MG63 (cell line): ENCODE results near the gene PRDM15. TPM values are rescaled to one million over a fixed set of nuclear protein-coding genes. Genes with fewer than 3 reads are reported as not detected.

Experiments
- DNase-seq: peaks from one replicate; pipeline ENCODE4 v3.0.0-alpha.2; 2020
- H3K27me3 ChIP-seq: fragments of 250-450 bp; sonication (Bioruptor Pico); 2 replicates; pipeline ENCODE4 v1.5.1; 2020; ENCODE audit warnings: mild to moderate bottlenecking, moderate library complexity
- H3K36me3 ChIP-seq: fragments of 250-450 bp; sonication (Bioruptor Pico); 2 replicates; pipeline ENCODE4 v1.5.1; 2020; ENCODE audit warnings: mild to moderate bottlenecking, moderate library complexity
- H3K4me3 ChIP-seq: fragments of 250-450 bp; sonication (Bioruptor Pico); 2 replicates; pipeline ENCODE4 v1.5.1; 2020; ENCODE audit warnings: mild to moderate bottlenecking, moderate library complexity
- H3K9me3 ChIP-seq: fragments of 250-450 bp; sonication (Bioruptor Pico); 2 replicates; pipeline ENCODE4 v1.5.1; 2020; ENCODE audit warnings: mild to moderate bottlenecking, moderate library complexity
- total RNA-seq: library from RNA; depleted of rRNA; stranded (reverse); fragments of >200 nt; shearing (Covaris generic); gene quantifications from 2 replicates; pipeline ENCODE4 v1.2.3, GENCODE V29; 2014; ENCODE audit warnings: low replicate concordance

PRDM15 gene
- total RNA-seq, 1 experiment from 2014 or later = 7.8 TPM

GRCh38 chr21:41815652-41816582, 63.2 kb downstream of the PRDM15 start:
- H3K9me3 ChIP-seq = no peaks in the 10 kb centered on the region
- H3K4me3 ChIP-seq = no peak overlapping the region
- no peak for DNase-seq
- peaks cover 28% of the 10 kb centered on the region for H3K36me3 ChIP-seq
- H3K27me3 ChIP-seq = no peaks in the 10 kb centered on the region; the same call in 1 of the 2 replicates

DNA sequence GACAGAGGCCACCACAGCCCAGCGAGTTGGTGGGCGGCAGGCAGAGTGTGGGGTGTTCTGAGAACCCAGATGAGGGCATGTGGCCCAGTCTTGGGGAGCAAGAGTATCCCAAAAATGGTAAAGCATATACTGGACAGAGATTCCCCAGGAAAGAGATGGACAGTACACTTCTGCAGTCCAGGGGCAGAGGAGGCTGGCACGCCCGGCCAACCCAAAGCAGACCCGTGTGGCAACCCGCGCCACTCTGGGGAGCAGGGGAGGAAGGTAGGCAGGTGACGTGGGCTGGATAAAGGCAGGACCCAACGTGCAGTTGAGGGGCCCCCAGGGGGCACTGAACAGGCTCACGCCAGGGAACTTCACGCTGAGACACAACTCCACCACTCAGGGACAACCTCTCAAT, 65.9 kb downstream of the PRDM15 start:
- no peak overlapping the region for H3K4me3 ChIP-seq
- no peak for DNase-seq
- peaks cover 39% of the 10 kb centered on the region for H3K36me3 ChIP-seq
- no peaks in the 10 kb centered on the region for H3K9me3 ChIP-seq
- no peaks in the 10 kb centered on the region; the same call in 1 of the 2 replicates for H3K27me3 ChIP-seq

DNA sequence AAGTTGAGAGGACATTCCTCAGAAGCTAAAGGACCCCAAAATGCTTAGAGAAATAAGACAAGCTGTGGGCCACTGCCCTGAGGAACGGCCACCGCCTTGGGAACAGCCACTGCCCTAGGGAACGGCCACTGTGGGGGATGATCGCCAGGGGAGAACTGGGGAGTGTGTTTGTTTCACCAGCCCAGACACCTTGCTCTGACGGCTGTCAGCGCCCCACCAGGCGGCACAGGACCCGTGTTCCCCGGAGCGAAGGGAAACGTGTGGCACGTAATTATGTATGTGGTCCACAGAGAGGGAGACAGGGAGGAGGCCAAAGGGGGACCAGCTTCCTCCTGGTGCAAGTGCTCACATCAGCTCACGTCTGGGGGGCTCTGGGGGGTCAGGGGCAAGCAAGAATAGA, 66.5 kb downstream of the PRDM15 start:
- no peak for DNase-seq
- Histone ChIP-seq H3K9me3 (no peaks in the 10 kb centered on the region), H3K4me3 (no peak overlapping the region), H3K27me3 (no peaks in the 10 kb centered on the region; the same call in 1 of the 2 replicates), H3K36me3 (peaks cover 39% of the 10 kb centered on the region)

- no peak overlapping the region for H3K4me3 ChIP-seq
- H3K9me3 ChIP-seq = no peaks in the 10 kb centered on the region
- no peak for DNase-seq
- H3K27me3 ChIP-seq = no peaks in the 10 kb centered on the region
- peaks cover 28% of the 10 kb centered on the region for H3K36me3 ChIP-seq
Observed at GRCh38 chr21:41810597-41810932, 68.6 kb downstream of the PRDM15 start.

DNA sequence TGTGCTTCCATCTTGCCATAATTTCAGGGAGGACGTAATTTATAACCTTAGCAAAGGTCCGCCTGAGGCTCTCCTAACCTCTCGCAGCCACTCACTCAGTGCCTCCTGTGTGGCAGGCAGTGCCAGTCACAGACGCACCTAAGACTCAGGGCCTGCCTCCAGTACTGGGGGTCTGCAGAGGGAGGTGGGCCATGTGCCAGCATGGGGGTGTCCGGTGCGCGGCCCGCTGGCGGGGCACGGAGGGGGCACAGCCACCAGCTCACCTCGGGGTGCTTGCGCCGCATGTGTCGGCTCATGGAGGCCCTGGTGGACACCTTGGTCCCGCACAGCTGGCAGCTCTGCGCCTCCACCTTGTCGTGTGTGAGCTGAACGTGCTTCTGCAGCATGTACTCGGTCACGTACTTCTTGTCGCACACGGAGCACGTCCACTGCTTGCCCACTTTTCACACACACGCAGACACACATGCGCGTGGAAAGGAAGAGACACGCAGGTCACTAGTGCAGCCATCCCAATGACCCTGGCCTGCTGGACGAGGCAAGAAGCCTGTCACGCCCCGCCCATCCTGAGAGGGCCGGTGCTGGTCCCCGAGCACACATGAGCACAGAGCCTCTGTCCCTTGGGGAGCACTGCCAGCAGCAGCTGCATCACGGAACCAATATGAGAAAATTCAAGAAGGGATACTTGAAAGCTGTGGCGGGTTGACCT, 69.1 kb downstream of the PRDM15 start:
- DNase-seq = no peak
- no peaks in the 10 kb centered on the region for H3K27me3 ChIP-seq
- H3K4me3 ChIP-seq = no peak overlapping the region
- H3K9me3 ChIP-seq = no peaks in the 10 kb centered on the region
- H3K36me3 ChIP-seq = peaks cover 25% of the 10 kb centered on the region

DNA sequence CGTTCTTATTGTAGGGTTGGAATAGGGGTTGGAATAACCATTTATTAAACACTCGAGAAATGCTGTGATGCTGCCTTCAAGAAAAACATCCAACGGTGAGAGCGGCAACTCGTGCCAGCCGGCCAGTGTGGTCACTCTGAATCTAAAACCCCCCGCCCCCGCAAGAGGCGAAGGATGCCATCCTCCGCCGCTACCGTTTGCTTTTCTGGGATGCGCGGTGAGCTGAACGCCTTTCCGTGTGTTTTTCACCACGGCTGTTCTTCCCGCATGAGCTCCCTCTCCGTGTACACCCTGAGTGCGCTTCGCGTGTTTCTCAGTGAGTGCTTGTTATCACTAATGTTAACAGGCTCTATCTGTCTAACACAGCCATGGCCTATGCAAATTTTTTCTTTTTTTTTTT, 70.3 kb downstream of the PRDM15 start:
- Histone ChIP-seq H3K27me3 (no peaks in the 10 kb centered on the region), H3K9me3 (no peaks in the 10 kb centered on the region), H3K4me3 (no peak overlapping the region), H3K36me3 (peaks cover 32% of the 10 kb centered on the region)
- DNase-seq = no peak

GRCh38 chr21:41808094-41808493, 71.0 kb downstream of the PRDM15 start:
- no peak overlapping the region for H3K4me3 ChIP-seq
- no peak for DNase-seq
- no peaks in the 10 kb centered on the region for H3K9me3 ChIP-seq
- peaks cover 34% of the 10 kb centered on the region for H3K36me3 ChIP-seq
- no peaks in the 10 kb centered on the region for H3K27me3 ChIP-seq

- no peaks in the 10 kb centered on the region for H3K27me3 ChIP-seq
- H3K4me3 ChIP-seq = no peak overlapping the region
- H3K9me3 ChIP-seq = no peaks in the 10 kb centered on the region
- H3K36me3 ChIP-seq = peaks cover 32% of the 10 kb centered on the region
- no peak for DNase-seq
Observed at GRCh38 chr21:41806773-41807172, 72.4 kb downstream of the PRDM15 start.

DNA sequence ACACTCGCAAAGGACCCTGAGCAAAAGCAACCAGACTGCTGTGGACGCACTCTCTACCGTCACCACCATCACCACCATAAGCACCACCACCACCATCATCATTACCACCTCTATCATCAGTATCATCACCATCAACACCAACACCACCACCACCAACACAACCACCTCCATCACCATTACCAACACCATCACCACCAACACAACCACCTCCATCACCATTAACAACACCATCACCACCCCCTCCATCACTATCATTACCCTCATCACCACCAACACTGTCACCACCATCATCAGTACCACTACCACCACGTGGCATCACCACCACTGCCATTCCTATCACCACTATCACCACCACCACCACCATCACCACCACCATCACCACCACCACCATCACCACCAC, 73.5 kb downstream of the PRDM15 start:
- H3K36me3 ChIP-seq = peaks cover 37% of the 10 kb centered on the region
- H3K27me3 ChIP-seq = no peaks in the 10 kb centered on the region
- H3K4me3 ChIP-seq = no peak overlapping the region
- DNase-seq = no peak
- no peaks in the 10 kb centered on the region for H3K9me3 ChIP-seq

- DNase-seq = no peak
- Histone ChIP-seq H3K9me3 (no peaks in the 10 kb centered on the region), H3K36me3 (peaks cover 37% of the 10 kb centered on the region), H3K27me3 (no peaks in the 10 kb centered on the region), H3K4me3 (no peak overlapping the region)
Observed at GRCh38 chr21:41805038-41805437, 74.1 kb downstream of the PRDM15 start.

DNA sequence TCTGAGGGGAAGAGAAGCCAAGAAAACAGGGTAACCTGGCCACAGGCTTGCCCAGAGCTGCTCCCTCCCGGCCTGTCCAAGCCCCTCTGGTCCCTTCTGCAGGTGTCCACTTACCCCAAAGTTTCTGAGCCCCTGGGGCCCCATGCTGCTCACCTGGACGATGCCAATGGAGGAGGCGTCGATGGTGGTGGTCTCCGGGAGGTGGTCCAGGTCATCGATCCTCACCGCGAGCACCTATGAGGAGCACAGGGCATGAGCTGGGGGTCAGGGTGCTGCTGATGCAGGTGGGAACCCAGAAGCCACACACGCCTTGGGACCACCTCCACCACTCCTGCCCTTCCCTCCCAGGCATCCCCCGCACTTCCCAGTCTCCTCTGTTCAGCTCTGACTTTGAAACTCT, 74.8 kb downstream of the PRDM15 start:
- H3K4me3 ChIP-seq = no peak overlapping the region
- H3K9me3 ChIP-seq = no peaks in the 10 kb centered on the region
- no peaks in the 10 kb centered on the region for H3K27me3 ChIP-seq
- DNase-seq = no peak
- peaks cover 38% of the 10 kb centered on the region for H3K36me3 ChIP-seq

GRCh38 chr21:41803316-41803715, 75.8 kb downstream of the PRDM15 start:
- no peak for DNase-seq
- Histone ChIP-seq H3K4me3 (no peak overlapping the region), H3K27me3 (no peaks in the 10 kb centered on the region), H3K9me3 (no peaks in the 10 kb centered on the region), H3K36me3 (peaks cover 38% of the 10 kb centered on the region)

GRCh38 chr21:41802684-41803083, 76.5 kb downstream of the PRDM15 start:
- DNase-seq = no peak
- Histone ChIP-seq H3K9me3 (no peaks in the 10 kb centered on the region), H3K36me3 (peaks cover 38% of the 10 kb centered on the region), H3K4me3 (no peak overlapping the region), H3K27me3 (no peaks in the 10 kb centered on the region)

GRCh38 chr21:41802198-41802584, 77.0 kb downstream of the PRDM15 start:
- Histone ChIP-seq H3K9me3 (no peaks in the 10 kb centered on the region), H3K36me3 (peaks cover 41% of the 10 kb centered on the region), H3K27me3 (no peaks in the 10 kb centered on the region), H3K4me3 (no peak overlapping the region)
- no peak for DNase-seq

DNA sequence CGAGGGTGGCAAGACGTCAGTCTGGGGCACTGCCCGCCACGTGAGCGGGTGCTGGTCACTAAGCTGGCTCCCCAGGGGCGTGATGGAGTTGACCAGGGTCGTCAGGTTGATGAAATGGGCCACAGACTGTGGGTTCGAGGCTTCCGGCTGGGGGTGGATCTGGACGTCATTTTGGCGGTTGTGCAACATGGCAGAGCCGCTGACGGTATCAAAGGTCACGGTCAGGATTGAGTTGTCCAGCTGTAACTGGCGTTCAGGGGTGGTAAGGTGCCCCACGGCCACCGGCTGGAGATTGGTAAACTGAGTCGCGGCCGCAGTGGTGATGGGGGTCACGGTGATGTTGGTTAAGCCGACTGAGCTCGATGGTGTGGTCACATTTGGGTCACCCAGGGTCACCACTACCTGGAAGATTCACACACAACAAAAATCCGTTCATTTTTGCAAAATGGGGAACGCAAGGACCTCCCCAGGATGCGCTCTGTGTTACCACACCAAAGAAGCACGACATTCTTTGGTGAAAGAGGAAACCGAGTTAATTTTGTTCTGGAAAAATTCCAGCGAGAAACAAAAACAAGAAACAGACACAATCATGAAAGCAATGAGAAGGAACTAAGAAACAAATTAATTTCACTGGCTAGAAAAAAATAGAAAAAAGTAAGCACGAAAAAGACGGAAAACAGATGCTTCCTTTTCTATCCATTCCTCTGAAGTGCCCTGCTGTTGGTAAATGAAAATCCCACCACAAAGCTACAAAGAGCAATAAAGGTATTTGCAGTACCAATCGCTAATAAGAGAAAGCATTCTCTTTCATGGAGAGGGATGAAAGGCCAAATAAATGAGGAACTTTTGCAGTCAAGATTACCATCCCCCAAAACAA, 77.6 kb downstream of the PRDM15 start:
- no peak for DNase-seq
- Histone ChIP-seq H3K36me3 (peaks cover 42% of the 10 kb centered on the region), H3K9me3 (no peaks in the 10 kb centered on the region), H3K4me3 (no peak overlapping the region), H3K27me3 (no peaks in the 10 kb centered on the region)

DNA sequence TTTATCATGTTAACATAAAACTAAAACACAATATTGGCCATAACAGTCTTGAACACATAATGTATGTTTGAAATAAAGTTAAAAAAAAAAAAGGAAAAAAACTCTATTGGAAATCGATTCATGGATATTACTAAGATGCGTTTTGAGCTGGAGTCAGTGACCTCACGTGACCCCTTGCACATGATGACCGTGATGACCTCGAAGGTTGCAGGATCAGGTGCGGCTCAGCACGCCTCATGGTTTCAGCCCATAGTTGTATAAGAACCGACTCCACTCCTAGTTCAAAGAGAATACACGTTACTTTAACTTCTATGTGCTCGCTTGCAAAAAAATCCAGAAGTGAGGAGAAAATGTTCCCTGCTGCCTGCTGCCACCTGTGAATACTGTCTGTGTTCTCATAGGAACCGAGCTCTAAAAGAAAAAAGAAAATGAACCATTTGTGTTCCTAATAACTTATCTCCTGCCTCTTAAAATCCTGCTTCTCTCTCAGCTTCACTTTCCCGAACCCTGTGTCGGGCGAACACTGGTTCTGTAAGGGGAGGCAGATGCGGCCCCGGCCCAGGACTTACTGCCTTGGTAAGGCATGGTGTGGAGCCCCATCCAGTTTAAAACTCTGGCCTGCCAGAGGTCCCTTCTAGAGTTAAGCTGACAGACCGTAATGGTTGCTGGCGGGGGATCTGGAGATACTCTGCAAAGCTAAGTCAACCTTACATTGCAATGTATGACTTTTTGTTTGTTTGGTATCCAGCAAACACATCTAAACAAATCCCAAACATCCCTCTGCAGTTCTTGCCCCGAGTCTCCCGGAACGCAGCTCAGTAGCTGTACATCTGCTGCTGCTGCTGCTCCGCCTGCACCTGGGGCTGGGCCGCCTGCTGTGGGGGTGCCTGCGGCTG, 78.5 kb downstream of the PRDM15 start:
- Histone ChIP-seq H3K4me3 (no peak overlapping the region), H3K36me3 (peaks cover 42% of the 10 kb centered on the region), H3K9me3 (no peaks in the 10 kb centered on the region), H3K27me3 (no peaks in the 10 kb centered on the region)
- DNase-seq = no peak
